Liver (tissue), 9 donors: Measurements from ENCODE around the gene GHR. TPM values are rescaled to one million over a fixed set of nuclear protein-coding genes. Genes with fewer than 3 reads are reported as not detected.

Source experiments
- DNase-seq: peaks from one replicate; pipeline ENCODE4 v3.0.0-alpha.2; 2017; ENCODE audit warnings: low spot score
- H3K27ac ChIP-seq, 2 donors: one replicate each; pipeline ENCODE4 v1.7.0; 2013; ENCODE audit warnings: inconsistent platforms in 2 of 2, low read length in 2 of 2, control low read depth in 1 of 2, low read depth in 1 of 2, mild to moderate bottlenecking in 1 of 2
- H3K27me3 ChIP-seq, 4 donors: one replicate each; pipeline versions ENCODE4 v1.6.1 to v1.7.0; 2013; ENCODE audit warnings: low read length in 3 of 4, inconsistent platforms in 1 of 4, mild to moderate bottlenecking in 1 of 4, moderate library complexity in 1 of 4; ENCODE audit not compliant: control insufficient read depth in 4 of 4, insufficient read depth in 4 of 4
- H3K36me3 ChIP-seq, 4 donors: one replicate each; pipeline versions ENCODE4 v1.6.1 to v1.7.0; 2013; ENCODE audit warnings: low read length in 3 of 4, mild to moderate bottlenecking in 3 of 4, low read depth in 1 of 4, moderate library complexity in 1 of 4; ENCODE audit not compliant: control insufficient read depth in 4 of 4, insufficient read depth in 3 of 4
- H3K4me1 ChIP-seq, 4 donors: one replicate each; pipeline versions ENCODE4 v1.6.1 to v1.7.0; 2013; ENCODE audit warnings: low read length in 3 of 4, mild to moderate bottlenecking in 3 of 4, moderate library complexity in 1 of 4; ENCODE audit not compliant: control insufficient read depth in 4 of 4, insufficient read depth in 4 of 4
- H3K4me3 ChIP-seq, 3 donors: one replicate each; pipeline versions ENCODE4 v1.6.1 to v1.7.0; 2013; ENCODE audit warnings: low read length in 3 of 3, control low read depth in 1 of 3, low read depth in 1 of 3, mild to moderate bottlenecking in 1 of 3
- H3K9ac ChIP-seq, 2 donors: one replicate each; pipeline ENCODE4 v1.7.0; 2013; ENCODE audit warnings: low read length in 2 of 2, mild to moderate bottlenecking in 2 of 2, moderate library complexity in 2 of 2, control low read depth in 1 of 2, low read depth in 1 of 2
- H3K9me3 ChIP-seq, 4 donors: one replicate each; pipeline versions ENCODE4 v1.6.1 to v1.7.0; 2013; ENCODE audit warnings: low read length in 3 of 4; ENCODE audit not compliant: control insufficient read depth in 4 of 4
- CTCF ChIP-seq: fragments of 150-350 bp; IDR thresholded peaks from 2 replicates; pipeline ENCODE4 v1.5.1; 2017; ENCODE audit warnings: improper control_type of control experiment, low read depth, low read length; ENCODE audit not compliant: missing input control
- EGR1 ChIP-seq, 2 donors: IDR thresholded peaks; 2 replicates each; pipeline ENCODE4 v1.6.1; 2016 to 2018; ENCODE audit warnings: antibody characterized with exemption in 2 of 2, low read depth in 2 of 2
- FOXA1 ChIP-seq: IDR thresholded peaks from 2 replicates; pipeline ENCODE4 v1.6.1; 2016; ENCODE audit warnings: antibody characterized with exemption
- GABPA ChIP-seq, 2 donors: IDR thresholded peaks in 1 of 2; conservative IDR thresholded peaks in 1 of 2; 2 replicates each; pipeline ENCODE4 v1.6.1; 2016; ENCODE audit warnings: antibody characterized with exemption in 2 of 2, mild to moderate bottlenecking in 1 of 2, moderate library complexity in 1 of 2
- HNF4A ChIP-seq, 2 donors: conservative IDR thresholded peaks; 2 replicates each; pipeline ENCODE4 v1.6.1; 2016; ENCODE audit warnings: antibody characterized with exemption in 2 of 2, mild to moderate bottlenecking in 2 of 2
- HNF4G ChIP-seq: IDR thresholded peaks from 2 replicates; pipeline ENCODE4 v1.6.1; 2016; ENCODE audit warnings: antibody characterized with exemption
- JUND ChIP-seq, 2 donors: IDR thresholded peaks; 2 replicates each; pipeline ENCODE4 v1.6.1; 2016; ENCODE audit warnings: antibody characterized with exemption in 2 of 2
- MAX ChIP-seq: IDR thresholded peaks from 2 replicates; pipeline ENCODE4 v1.6.1; 2016; ENCODE audit warnings: antibody characterized with exemption
- NR2F2 ChIP-seq: IDR thresholded peaks from 2 replicates; pipeline ENCODE4 v1.6.1; 2016; ENCODE audit warnings: antibody characterized with exemption
- RAD21 ChIP-seq, 2 donors: IDR thresholded peaks; 2 replicates each; pipeline ENCODE4 v1.6.1; 2016; ENCODE audit warnings: antibody characterized with exemption in 2 of 2, mild to moderate bottlenecking in 2 of 2
- REST ChIP-seq: IDR thresholded peaks from 2 replicates; pipeline ENCODE4 v1.6.1; 2016; ENCODE audit warnings: antibody characterized with exemption, mild to moderate bottlenecking
- RXRA ChIP-seq, 2 donors: IDR thresholded peaks; 2 replicates each; pipeline ENCODE4 v1.6.1; 2017 to 2018; ENCODE audit warnings: antibody characterized with exemption in 2 of 2, mild to moderate bottlenecking in 1 of 2
- SP1 ChIP-seq: IDR thresholded peaks from 2 replicates; pipeline ENCODE4 v1.6.1; 2018; ENCODE audit warnings: antibody characterized with exemption, mild to moderate bottlenecking
- TAF1 ChIP-seq: conservative IDR thresholded peaks from 2 replicates; pipeline ENCODE4 v1.6.1; 2016; ENCODE audit warnings: antibody characterized with exemption, mild to moderate bottlenecking
- YY1 ChIP-seq: IDR thresholded peaks from 2 replicates; pipeline ENCODE4 v1.6.1; 2016; ENCODE audit warnings: antibody characterized with exemption, mild to moderate bottlenecking
- ZBTB33 ChIP-seq: IDR thresholded peaks from 2 replicates; pipeline ENCODE4 v1.6.1; 2016; ENCODE audit warnings: antibody characterized with exemption
- WGBS: extraction: QIAGEN DNeasy Blood & Tissue Kit; methylation state at CpG from one replicate; pipeline ENCODE4 v1.1.7; 2013; 5-methylcytosine and 5-hydroxymethylcytosine counted together
- polyA plus RNA-seq, 2 donors: library from polyadenylated mRNA; stranded (reverse) in 1 of 2; unstranded in 1 of 2; fragments of 200-250 nt in 1 of 2; fragments of >200 nt in 1 of 2; fragmentation: Nextera tagmentation in 1 of 2; extraction: Ambion mirVana in 1 of 2; gene quantifications; one replicate each; pipeline versions ENCODE4 v1.2.1 to v1.2.3, GENCODE V29; 2013 to 2015
- total RNA-seq, 2 donors: library from RNA; depleted of rRNA; stranded (reverse); fragments of >200 nt; gene quantifications; one replicate each; pipeline ENCODE4 v1.2.3, GENCODE V29; 2014
- donor health status: healthy.
- donor health status: healthy.
- donor health status: healthy.
- donor health status: healthy.
- donor health status: healthy.

Gene GHR
- total and polyA plus RNA-seq, 4 donors: 6.6 to 104 (median 20.9) TPM

GRCh38 chr5:42553461-42553860 is 130.2 kb downstream of the GHR start:
- TF ChIP-seq TAF1 (no peak), MAX (no peak), EGR1 (IDR thresholded peaks at IDR 0.05; ENCODE audit: low read depth in 2 of 2) (no peak), RXRA (IDR thresholded peaks at IDR 0.05) (no peak), CTCF (no peak), HNF4G (no peak), ZBTB33 (no peak), FOXA1 (no peak), JUND (IDR thresholded peaks at IDR 0.05) (no peak), NR2F2 (no peak), GABPA (IDR thresholded peaks at IDR 0.05 in 1 of 2, conservative IDR thresholded peaks at IDR 0.05 in 1 of 2) (no peak), SP1 (no peak)
- no peak for DNase-seq
- Histone ChIP-seq H3K9ac (peak overlapping the region in 1 of 2 donors; percentile 6), H3K36me3 (no peaks in the 10 kb centered on the region), H3K4me3 (peak overlapping the region in 1 of 3 donors; percentile 38), H3K4me1 (peaks cover 27 to 64% (median 36%) of the 10 kb centered on the region in 4 donors), H3K27ac (peak overlapping the region; percentile 70 to 75), H3K9me3 (no peaks in the 10 kb centered on the region), H3K27me3 (no peaks in the 10 kb centered on the region)
- WGBS: 66% methylated on average over 4 of the region's 4 CpGs

DNA sequence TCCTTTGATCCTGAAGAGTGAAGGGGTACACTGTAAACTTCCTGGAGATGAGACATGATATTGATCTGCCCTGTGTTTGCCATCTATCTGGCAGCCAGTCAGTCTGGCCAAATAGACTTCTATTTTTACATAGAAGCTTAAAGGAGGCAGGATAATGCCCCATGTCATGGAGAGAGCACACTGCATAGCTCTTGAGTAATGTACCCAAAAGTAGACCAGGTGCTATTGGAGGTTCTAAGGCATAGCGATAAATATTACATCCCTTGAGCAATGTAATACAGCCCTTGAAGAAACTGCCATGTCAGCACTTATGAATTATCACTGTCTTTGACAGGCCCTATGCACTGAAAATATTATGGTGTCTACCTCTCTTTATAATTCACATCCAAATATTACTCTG is 131.8 kb downstream of the GHR start:
- DNase-seq: no peak
- Histone ChIP-seq H3K4me3 (no peak overlapping the region), H3K27ac (peak overlapping the region; percentile 70 to 90), H3K27me3 (no peaks in the 10 kb centered on the region), H3K9ac (peak overlapping the region in 1 of 2 donors; percentile 14), H3K36me3 (no peaks in the 10 kb centered on the region), H3K4me1 (peaks cover 27 to 66% (median 44%) of the 10 kb centered on the region in 4 donors), H3K9me3 (no peaks in the 10 kb centered on the region)
- 40% methylated on average over 1 of the region's 1 CpG for WGBS
- TF ChIP-seq HNF4G: no peak
- TF ChIP-seq REST: no peak
- TF ChIP-seq YY1: peak; percentile 21
- TF ChIP-seq HNF4A (conservative IDR thresholded peaks at IDR 0.05): peak; percentile 22 to 60
- peak in 1 of 2 donors; percentile 55 for TF ChIP-seq JUND (IDR thresholded peaks at IDR 0.05)
- TF ChIP-seq RXRA (IDR thresholded peaks at IDR 0.05): peak; percentile 33 to 55
- TF ChIP-seq RAD21 (IDR thresholded peaks at IDR 0.05): peak in 1 of 2 donors; percentile 31
- no peak for TF ChIP-seq NR2F2
- TF ChIP-seq SP1: peak; percentile 52
